Smooth muscle cell (in vitro differentiated cells): ENCODE results near the gene SNAI3. TPM values are rescaled to one million over a fixed set of nuclear protein-coding genes. Genes with fewer than 3 reads are reported as not detected.

ENCODE experiments used
- DNase-seq: peaks from one replicate; lab custom pipeline; 2025; ENCODE audit not compliant: unreplicated experiment; lab: John Stamatoyannopoulos, UW
- H2AFZ ChIP-seq: fragments of 200-600 bp; sonication (generic); 2 replicates; pipeline ENCODE4 v1.6.0; 2016; ENCODE audit warnings: antibody characterized with exemption, low read depth, mild to moderate bottlenecking
- H3F3A ChIP-seq: fragments of 200-600 bp; sonication (generic); 2 replicates; pipeline ENCODE4 v1.6.0; 2017; ENCODE audit warnings: antibody characterized with exemption, low read depth
- H3K27ac ChIP-seq: fragments of 200-600 bp; sonication (generic); 2 replicates; pipeline ENCODE4 v1.5.1; 2016; ENCODE audit warnings: low read depth, mild to moderate bottlenecking
- H3K27me3 ChIP-seq: fragments of 200-600 bp; sonication (generic); 2 replicates; pipeline ENCODE4 v1.6.1; 2016; ENCODE audit warnings: low read depth, mild to moderate bottlenecking
- H3K36me3 ChIP-seq: fragments of 200-600 bp; sonication (generic); 2 replicates; pipeline ENCODE4 v1.5.1; 2016; ENCODE audit warnings: low read depth
- H3K4me1 ChIP-seq: fragments of 200-600 bp; sonication (generic); 2 replicates; pipeline ENCODE4 v1.5.1; 2016; ENCODE audit warnings: low read depth
- H3K4me2 ChIP-seq: fragments of 200-600 bp; sonication (generic); 2 replicates; pipeline ENCODE4 v1.6.0; 2016; ENCODE audit warnings: mild to moderate bottlenecking
- H3K4me3 ChIP-seq: fragments of 200-600 bp; sonication (generic); 2 replicates; pipeline ENCODE4 v1.5.1; 2016; ENCODE audit warnings: mild to moderate bottlenecking
- H3K79me2 ChIP-seq: fragments of 200-600 bp; sonication (generic); 2 replicates; pipeline ENCODE4 v1.6.0; 2016; ENCODE audit warnings: low read depth, mild to moderate bottlenecking
- H3K9ac ChIP-seq: fragments of 200-600 bp; sonication (generic); 2 replicates; pipeline ENCODE4 v1.6.0; 2016; ENCODE audit warnings: low read depth
- H3K9me3 ChIP-seq: fragments of 200-600 bp; sonication (generic); replicated peaks from 2 replicates; pipeline ENCODE4 v1.5.1; 2016; ENCODE audit warnings: low read depth
- H4K20me1 ChIP-seq: fragments of 200-600 bp; sonication (generic); 2 replicates; pipeline ENCODE4 v1.6.0; 2016; ENCODE audit warnings: low read depth
- WGBS: methylation state at CpG from one replicate; pipeline ENCODE4 v1.1.7; 2016; ENCODE audit warnings: low lambda C conversion rate; 5-methylcytosine and 5-hydroxymethylcytosine counted together
- polyA plus RNA-seq: library from polyadenylated mRNA; unstranded; fragments of >200 nt; fragmentation: Nextera tagmentation; extraction: Ambion mirVana; gene quantifications from 2 replicates; pipeline ENCODE4 v1.2.1, GENCODE V29; 2016
- total RNA-seq: library from RNA; depleted of rRNA; stranded (reverse); fragments of >200 nt; gene quantifications from 2 replicates; pipeline ENCODE4 v1.2.3, GENCODE V29; 2014
- TF ChIP-seq, protein P1 (sequence below): fragments of 200-600 bp; sonication (generic); IDR thresholded peaks from 2 replicates; pipeline ENCODE4 v1.5.1; 2017; ENCODE audit warnings: borderline replicate concordance, mild to moderate bottlenecking, antibody characterized with exemption; ENCODE audit not compliant: insufficient read depth, poor library complexity, severe bottlenecking

The SNAI3 gene
- total and polyA plus RNA-seq, 2 experiments from 2014 or later = 0.22 to 1.4 TPM

DNA sequence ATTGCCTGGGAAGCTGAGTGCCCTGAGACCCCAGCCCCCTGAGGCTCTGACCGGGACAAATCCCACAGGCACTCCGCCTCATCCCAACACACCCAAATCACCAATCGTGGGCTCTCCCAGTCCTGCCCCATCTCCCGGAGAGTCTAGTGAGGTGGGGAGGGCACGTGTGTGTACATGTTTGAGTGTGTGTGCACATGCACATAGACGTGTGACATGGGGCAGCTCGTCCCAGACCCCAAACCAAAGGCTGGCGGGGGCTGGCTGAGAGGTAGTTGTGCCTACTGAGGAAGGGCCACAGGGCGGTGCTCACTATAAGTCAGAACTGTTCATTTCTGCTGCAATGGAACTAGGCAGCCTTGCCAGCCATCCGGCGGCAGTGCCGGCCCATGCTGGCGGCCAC is 8.6 kb downstream of the SNAI3 start:
- no peak overlapping the region for H3K4me3 ChIP-seq
- H3K9me3 ChIP-seq = no peaks in the 10 kb centered on the region

DNA sequence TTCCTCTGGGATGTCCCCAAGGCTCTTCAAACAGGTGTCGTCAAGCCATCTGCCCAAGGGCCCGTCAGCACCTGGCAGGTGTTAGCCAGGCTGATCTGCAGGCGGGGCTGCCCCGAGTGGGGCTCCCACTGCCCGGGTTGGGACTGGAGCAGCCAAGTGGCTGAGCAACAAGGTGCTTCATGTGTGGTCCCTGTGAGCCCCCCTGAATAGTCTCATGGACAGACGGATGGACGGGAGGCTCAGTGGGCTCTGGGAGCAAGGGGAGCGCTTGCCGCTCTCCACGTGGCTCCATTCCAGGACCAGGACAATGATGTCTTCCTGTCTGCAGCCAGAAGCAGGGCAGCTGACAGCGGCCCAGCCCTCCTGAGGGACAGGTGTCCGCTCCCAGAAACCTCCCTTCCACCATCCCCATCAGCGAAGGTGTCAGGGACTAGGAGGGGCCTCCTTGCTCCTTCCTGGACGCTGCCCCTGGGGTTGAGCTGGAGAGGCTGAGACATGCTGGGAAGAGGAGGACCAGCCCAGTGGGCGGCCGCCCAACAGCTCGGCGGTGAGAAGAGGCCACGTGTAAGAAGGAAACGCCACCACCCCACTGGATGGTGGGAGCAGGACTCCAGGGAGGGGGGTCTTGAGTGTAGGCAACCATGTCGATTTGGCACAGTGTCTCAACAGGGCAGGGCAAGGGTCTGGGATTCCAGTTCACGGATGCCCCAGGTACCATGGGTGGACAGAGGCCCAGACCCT is 9.6 kb downstream of the SNAI3 start:
- DNase-seq = no peak
- Histone ChIP-seq H3K36me3 (no peaks in the 10 kb centered on the region), H2AFZ (no peak overlapping the region), H3K4me1 (no peaks in the 10 kb centered on the region), H3K9me3 (no peaks in the 10 kb centered on the region), H3K4me3 (no peak overlapping the region), H3K9ac (no peak overlapping the region), H4K20me1 (no peaks in the 10 kb centered on the region), H3K27me3 (no peaks in the 10 kb centered on the region), H3K27ac (no peak overlapping the region), H3K4me2 (no peak overlapping the region), H3F3A (no peaks in the 10 kb centered on the region), H3K79me2 (no peaks in the 10 kb centered on the region)
- 96% methylated on average over 22 of the region's 22 CpGs for WGBS
- TF ChIP-seq, protein P1, sequence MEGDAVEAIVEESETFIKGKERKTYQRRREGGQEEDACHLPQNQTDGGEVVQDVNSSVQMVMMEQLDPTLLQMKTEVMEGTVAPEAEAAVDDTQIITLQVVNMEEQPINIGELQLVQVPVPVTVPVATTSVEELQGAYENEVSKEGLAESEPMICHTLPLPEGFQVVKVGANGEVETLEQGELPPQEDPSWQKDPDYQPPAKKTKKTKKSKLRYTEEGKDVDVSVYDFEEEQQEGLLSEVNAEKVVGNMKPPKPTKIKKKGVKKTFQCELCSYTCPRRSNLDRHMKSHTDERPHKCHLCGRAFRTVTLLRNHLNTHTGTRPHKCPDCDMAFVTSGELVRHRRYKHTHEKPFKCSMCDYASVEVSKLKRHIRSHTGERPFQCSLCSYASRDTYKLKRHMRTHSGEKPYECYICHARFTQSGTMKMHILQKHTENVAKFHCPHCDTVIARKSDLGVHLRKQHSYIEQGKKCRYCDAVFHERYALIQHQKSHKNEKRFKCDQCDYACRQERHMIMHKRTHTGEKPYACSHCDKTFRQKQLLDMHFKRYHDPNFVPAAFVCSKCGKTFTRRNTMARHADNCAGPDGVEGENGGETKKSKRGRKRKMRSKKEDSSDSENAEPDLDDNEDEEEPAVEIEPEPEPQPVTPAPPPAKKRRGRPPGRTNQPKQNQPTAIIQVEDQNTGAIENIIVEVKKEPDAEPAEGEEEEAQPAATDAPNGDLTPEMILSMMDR = no peak

More for the DNA sequence above, 8.6 kb downstream of the SNAI3 start:
- Histone ChIP-seq H3K27me3 (no peaks in the 10 kb centered on the region), H3K4me2 (no peak overlapping the region), H4K20me1 (no peaks in the 10 kb centered on the region), H3K36me3 (no peaks in the 10 kb centered on the region), H3K4me1 (no peaks in the 10 kb centered on the region), H3K9ac (no peak overlapping the region), H3K27ac (no peak overlapping the region), H3K79me2 (no peaks in the 10 kb centered on the region), H3F3A (no peaks in the 10 kb centered on the region), H2AFZ (no peak overlapping the region)
- 89% methylated on average over 13 of the region's 13 CpGs for WGBS
- TF ChIP-seq, protein P1 = no peak
- no peak for DNase-seq

DNA sequence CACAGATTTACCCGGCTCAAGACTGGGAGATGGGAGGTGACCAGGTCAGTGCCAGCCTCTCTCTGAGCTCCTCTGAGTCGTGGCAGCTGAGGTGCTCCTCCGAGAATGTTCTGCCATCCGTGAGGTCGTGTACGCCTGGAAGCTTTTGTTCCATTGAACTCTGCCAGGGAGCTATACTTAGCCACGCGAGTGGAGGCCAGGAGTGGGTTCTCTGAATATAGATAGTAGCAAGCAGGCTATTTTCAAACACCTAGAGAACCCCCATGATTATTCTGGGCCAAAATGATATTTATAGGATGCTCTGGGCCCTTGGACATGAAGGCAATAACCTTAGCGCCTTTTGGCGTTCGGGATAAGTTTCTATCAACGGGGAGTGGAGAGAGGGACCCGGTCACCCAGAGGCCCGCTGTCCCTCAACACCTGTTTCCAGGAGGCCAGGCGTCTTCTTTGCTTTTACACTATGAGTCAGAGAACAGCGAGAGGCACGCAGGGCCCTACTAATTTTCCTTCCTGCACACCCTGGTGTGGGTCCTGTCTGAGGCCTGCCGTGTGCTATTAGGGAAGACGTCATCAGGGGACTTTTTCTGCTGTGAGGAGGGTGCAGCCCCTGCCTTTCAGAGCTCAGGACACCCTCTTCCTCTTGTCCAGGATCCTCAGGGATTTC is 12.5 kb downstream of the SNAI3 start:
- H3F3A ChIP-seq = no peaks in the 10 kb centered on the region
- H3K4me2 ChIP-seq = no peak overlapping the region
- no peak overlapping the region for H3K4me3 ChIP-seq
- no peak overlapping the region for H3K9ac ChIP-seq
- H3K9me3 ChIP-seq = no peaks in the 10 kb centered on the region
- H3K4me1 ChIP-seq = no peaks in the 10 kb centered on the region
- H2AFZ ChIP-seq = no peak overlapping the region
- 98% methylated on average over 19 of the region's 19 CpGs for WGBS
- no peaks in the 10 kb centered on the region for H4K20me1 ChIP-seq
- H3K27ac ChIP-seq = no peak overlapping the region
- no peak for DNase-seq
- H3K27me3 ChIP-seq = no peaks in the 10 kb centered on the region
- TF ChIP-seq, protein P1 = no peak
- H3K79me2 ChIP-seq = no peaks in the 10 kb centered on the region
- no peaks in the 10 kb centered on the region for H3K36me3 ChIP-seq

- Histone ChIP-seq H3K9me3 (no peaks in the 10 kb centered on the region), H3K9ac (no peak overlapping the region), H3K27ac (no peak overlapping the region), H3K27me3 (no peaks in the 10 kb centered on the region), H3K79me2 (no peaks in the 10 kb centered on the region), H3K4me1 (no peaks in the 10 kb centered on the region), H3K36me3 (no peaks in the 10 kb centered on the region), H3K4me2 (no peak overlapping the region), H3K4me3 (no peak overlapping the region), H2AFZ (no peak overlapping the region), H3F3A (no peaks in the 10 kb centered on the region), H4K20me1 (no peaks in the 10 kb centered on the region)
- DNase-seq = no peak
- 57% methylated on average over 11 of the region's 11 CpGs for WGBS
- TF ChIP-seq, protein P1 = no peak
These were observed 13.5 kb downstream of the SNAI3 start for GRCh38 chr16:88672776-88673175.
